ENCODE measurements around the gene SDK2. TPM values are rescaled to one million over a fixed set of nuclear protein-coding genes. Genes with fewer than 3 reads are reported as not detected.

The SDK2 gene
- total and polyA plus RNA-seq, 2 of the 4 experiments (the other 2 are of a cell fraction) = under 0.01 to 0.03 TPM

GRCh38 chr17:73301369-73301768, 342.9 kb downstream of the SDK2 start:
- no peak for TF ChIP-seq MAFK (IDR thresholded peaks at IDR 0.05; ENCODE audit: low read depth, low read length)
- TF ChIP-seq MXI1 (IDR thresholded peaks at IDR 0.05; ENCODE audit: borderline replicate concordance, low read depth, low read length) = no peak
- TF ChIP-seq RCOR1 (IDR thresholded peaks at IDR 0.05; ENCODE audit: insufficient replicate concordance, low read length) = no peak
- TF ChIP-seq SMC3 (IDR thresholded peaks at IDR 0.05; ENCODE audit: low read depth, low read length) = no peak
- TF ChIP-seq POLR2A (IDR thresholded peaks at IDR 0.05; ENCODE audit: low read depth, low read length) = no peak
- TF ChIP-seq ELK1 (IDR thresholded peaks at IDR 0.05; ENCODE audit: borderline replicate concordance, low read depth, low read length) = no peak
- TF ChIP-seq RAD21 (IDR thresholded peaks at IDR 0.05; ENCODE audit: low read length) = no peak
- TF ChIP-seq BHLHE40 (IDR thresholded peaks at IDR 0.05; ENCODE audit: low read depth, low read length) = no peak
- Histone ChIP-seq H3K27ac (ENCODE audit: insufficient read depth, low read length) (no peak overlapping the region), H2BK15ac (ENCODE audit: low read depth, low read length) (no peak overlapping the region), H3K9me3 (ENCODE audit: control insufficient read depth, insufficient read depth, low read length) (no peaks in the 10 kb centered on the region), H3K23ac (ENCODE audit: low read depth, low read length) (no peak overlapping the region), H2BK5ac (ENCODE audit: low read depth, low read length, poor library complexity, severe bottlenecking) (no peak overlapping the region), H3K56ac (ENCODE audit: extremely low read depth, insufficient read depth, low read length) (no peak overlapping the region), H4K5ac (ENCODE audit: low read depth, low read length) (no peak overlapping the region), H2BK20ac (ENCODE audit: low read depth, low read length) (no peak overlapping the region), H3K4me1 (ENCODE audit: control insufficient read depth, insufficient read depth, low read length) (peaks cover 31% of the 10 kb centered on the region), H4K91ac (ENCODE audit: insufficient read depth, low read depth, low read length) (no peak overlapping the region), H3K9ac (ENCODE audit: low read depth, low read length) (no peak overlapping the region), H4K8ac (ENCODE audit: low read depth in 2 of 2, low read length in 2 of 2) (no peak overlapping the region), H3K27me3 (ENCODE audit: control insufficient read depth, insufficient read depth, low read length) (no peaks in the 10 kb centered on the region), H3K9me1 (ENCODE audit: insufficient read depth, low read length) (peaks cover 11% of the 10 kb centered on the region), H3K36me3 (ENCODE audit: control insufficient read depth, insufficient read depth, low read length) (peaks cover 3% of the 10 kb centered on the region; the same call in 1 of the 2 replicates), H4K20me1 (ENCODE audit: insufficient read depth, low read length) (peaks cover 37% of the 10 kb centered on the region), H2AK5ac (ENCODE audit: low read depth, low read length) (no peak overlapping the region), H2AK9ac (replicated peaks; ENCODE audit: low read depth, low read length, poor library complexity) (no peak overlapping the region), H3K4ac (ENCODE audit: low read depth, low read length) (no peak overlapping the region), H3K18ac (ENCODE audit: low read depth, low read length) (no peak overlapping the region), H2BK120ac (ENCODE audit: low read depth, low read length) (no peak overlapping the region), H3K4me2 (ENCODE audit: low read depth, low read length) (no peak overlapping the region), H3K4me3 (ENCODE audit: insufficient read depth, low read depth, low read length) (no peak overlapping the region), H2AFZ (replicated peaks; ENCODE audit: low read length, poor library complexity) (no peak overlapping the region), H3K14ac (replicated peaks; ENCODE audit: low read depth, low read length) (no peak overlapping the region), H3K79me1 (ENCODE audit: low read depth in 1 of 2, low read length in 2 of 2) (peaks cover 23 to 62% of the 10 kb centered on the region in 2 experiments)
- DNase-seq (no peak), ATAC-seq (ENCODE audit: low read depth) (no peak)
- intact Hi-C loops (cut with micrococcal nuclease) (no loop called here), dilution Hi-C loops (cut with HindIII; ENCODE audit: low sequenced_read_pairs, unreplicated experiment) (no loop called here), in situ Hi-C loops (cut with MboI; ENCODE audit: low sequenced_read_pairs) (no loop called here)
- ChIA-PET CTCF (no interaction called here), POLR2A (ENCODE audit: unreplicated experiment) (no interaction called here)
- no TSS peak for BruUV-seq (replicated peaks)
- 100% methylated on average over 1 of the region's 2 CpGs; no CpG with 5 or more reads in 1 of the 2 experiments for WGBS, 2 experiments (ENCODE audit: extremely low coverage in 2 of 2, insufficient read length in 1 of 2)
